Right renal pelvis (tissue), 4 donors: ENCODE measurements around the gene PLD1. TPM values are rescaled to one million over a fixed set of nuclear protein-coding genes. Genes with fewer than 3 reads are reported as not detected.
A peak's percentile ranks its signal among the peaks of the same experiment; 100 is the strongest.

Source experiments
- DNase-seq, 4 donors: peaks; one replicate each; pipeline ENCODE4 v3.0.0-alpha.2; 2013; ENCODE audit warnings: low read depth in 4 of 4, low spot score in 3 of 4, missing footprints in 1 of 4
- polyA plus RNA-seq, 4 donors: library from polyadenylated mRNA; unstranded; fragments of 120-200 nt; gene quantifications; one replicate each; pipeline ENCODE4 v1.2.1, GENCODE V29; 2013; ENCODE audit not compliant: insufficient read length in 4 of 4

PLD1 gene
- polyA plus RNA-seq, 4 donors: 9.8 to 12.7 (median 10.9) TPM

DNA sequence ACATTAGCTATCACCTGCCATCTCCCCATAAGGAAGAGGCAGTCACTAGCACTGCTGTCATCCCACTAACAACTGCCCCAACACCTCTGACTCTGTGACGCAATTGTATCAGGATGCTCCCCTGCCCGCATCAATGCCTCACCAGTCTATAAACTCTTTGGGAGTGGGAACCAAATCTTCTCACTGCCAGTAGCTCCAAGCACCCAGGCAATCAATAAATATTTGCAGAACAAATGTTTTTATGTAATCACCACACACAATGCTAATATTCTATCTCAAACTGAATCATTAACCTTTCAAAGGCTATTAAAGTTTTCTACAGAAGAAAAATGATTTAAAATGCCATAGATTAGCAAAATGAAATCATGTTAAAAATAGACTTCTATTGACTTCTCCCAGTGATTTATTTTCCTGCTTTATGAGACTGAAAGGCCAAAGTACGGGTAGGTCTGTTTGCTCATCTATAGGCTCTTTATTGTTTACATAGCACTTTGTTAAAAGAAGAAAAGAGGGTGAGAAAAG is 131.3 kb downstream of the PLD1 start:
- no peak for DNase-seq

DNA sequence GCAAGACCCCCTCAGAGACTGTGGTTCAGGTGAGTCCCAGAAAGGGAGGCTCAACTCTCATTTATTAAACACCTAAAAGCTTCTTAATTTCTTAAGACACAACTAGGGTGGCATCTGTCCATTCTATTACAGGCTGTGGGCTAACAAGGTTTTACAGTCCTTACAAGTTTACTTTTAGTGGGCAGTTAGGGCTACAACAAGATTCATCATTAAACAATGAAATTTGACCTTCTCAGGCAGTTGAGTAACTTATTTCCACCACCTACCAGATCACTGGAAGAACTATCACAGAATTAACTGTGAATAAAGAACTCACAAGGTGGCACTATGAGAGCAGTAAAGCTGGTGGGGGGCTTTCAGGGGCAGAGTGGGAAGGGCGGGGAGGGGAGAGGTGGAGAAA is 132.6 kb downstream of the PLD1 start:
- no peak for DNase-seq

DNA sequence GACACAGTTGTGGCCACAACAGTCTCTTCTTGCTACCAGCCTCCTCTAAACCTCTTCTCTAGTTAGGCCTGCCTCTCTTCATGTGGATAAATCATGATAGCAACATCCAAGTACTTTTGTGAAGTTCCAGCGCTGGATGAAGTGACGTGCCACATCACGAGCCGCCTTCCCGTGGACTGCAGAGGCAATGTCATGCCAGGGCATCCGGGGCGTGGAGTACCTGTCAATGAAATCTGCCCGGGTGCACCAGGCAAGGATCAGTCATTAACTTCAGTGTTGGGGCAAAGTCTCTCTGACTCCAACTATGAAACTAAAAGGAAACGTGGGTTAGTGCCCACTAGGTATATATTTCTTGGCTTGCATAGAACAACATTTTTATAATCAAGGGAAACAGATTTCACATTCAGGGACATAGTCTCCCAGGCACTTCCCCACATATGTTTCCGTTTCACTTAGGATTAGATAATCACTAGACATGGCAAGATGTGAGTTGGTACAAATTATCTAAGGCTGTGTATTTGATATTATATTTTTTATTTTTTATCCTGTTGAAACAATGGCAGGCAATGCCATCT is 133.6 kb downstream of the PLD1 start:
- no peak for DNase-seq

DNA sequence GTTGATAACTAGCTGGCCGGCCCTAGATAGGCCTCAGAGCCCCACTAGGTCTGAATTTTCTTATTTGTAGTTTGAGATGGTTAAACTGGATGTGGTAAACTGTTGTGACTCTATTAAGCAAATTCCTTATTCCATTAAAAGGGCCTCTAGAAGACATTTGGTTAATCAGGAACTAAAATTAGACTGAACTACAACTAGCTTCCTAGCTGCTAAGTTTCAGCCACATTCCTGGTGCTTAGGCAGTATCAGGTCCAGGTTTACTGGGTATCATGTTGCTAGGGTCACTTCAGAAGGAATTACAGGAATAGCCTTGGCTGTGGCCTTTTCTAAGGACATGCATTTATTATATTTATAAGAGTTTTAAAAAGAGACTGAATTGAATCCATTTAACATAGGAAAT is 136.3 kb downstream of the PLD1 start:
- no peak for DNase-seq

DNA sequence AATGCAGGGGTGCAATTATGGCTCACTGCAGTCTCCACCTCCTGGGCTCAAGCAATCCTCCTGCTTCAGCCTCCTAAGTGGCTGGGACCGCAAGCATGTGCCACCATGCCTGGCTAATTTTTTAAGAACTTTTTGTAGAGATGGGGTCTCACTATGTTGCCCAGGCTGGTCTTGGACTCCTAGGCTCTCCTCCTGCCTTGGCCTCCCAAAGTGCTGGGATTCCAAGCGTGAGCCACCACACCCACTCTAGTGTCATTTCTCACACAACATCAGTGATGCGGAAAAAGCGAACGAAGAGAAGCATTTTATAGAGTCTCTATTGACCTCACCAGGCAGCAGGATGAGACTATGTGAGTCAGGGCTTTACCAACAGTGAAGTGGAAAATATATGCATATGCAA is 137.7 kb downstream of the PLD1 start:
- DNase-seq: no peak

DNA sequence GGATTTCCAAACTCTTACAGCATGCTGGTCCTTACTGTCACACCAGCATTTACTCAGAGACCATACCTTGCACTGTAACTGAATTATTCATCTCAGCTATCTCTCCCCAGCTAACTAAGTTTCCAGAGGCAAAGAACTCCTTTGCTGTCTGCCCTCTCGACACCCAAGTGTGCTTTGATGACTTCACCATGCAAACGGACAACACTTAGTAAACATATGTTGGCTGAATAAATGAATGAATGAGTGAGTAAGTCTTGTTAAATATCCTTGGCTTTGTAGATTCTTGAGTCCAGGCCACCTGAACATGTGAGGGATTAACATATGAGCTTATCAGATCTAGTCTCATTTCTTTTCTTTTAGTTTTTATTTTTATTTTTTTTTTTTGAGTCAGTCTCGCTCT is 138.2 kb downstream of the PLD1 start:
- DNase-seq: no peak

DNA sequence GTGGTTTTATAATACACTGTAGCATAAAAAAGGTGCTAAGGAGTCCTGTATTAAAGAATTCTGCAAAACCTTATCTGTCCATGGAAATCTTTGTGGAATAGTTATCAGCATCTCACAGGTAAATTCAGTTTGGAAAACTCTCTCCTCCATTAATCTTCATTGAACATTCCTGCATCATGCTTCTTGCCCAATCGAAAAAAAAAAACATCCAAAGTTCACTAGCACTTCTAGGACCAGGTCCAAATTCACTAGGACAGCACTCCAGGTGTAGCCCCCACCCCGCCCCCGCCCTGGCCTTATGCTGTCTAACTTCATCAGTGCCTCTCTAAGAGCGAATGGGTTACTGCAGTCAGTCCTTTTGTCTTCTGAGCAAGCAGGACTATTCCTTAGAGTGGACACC is 138.6 kb downstream of the PLD1 start:
- DNase-seq: no peak

DNA sequence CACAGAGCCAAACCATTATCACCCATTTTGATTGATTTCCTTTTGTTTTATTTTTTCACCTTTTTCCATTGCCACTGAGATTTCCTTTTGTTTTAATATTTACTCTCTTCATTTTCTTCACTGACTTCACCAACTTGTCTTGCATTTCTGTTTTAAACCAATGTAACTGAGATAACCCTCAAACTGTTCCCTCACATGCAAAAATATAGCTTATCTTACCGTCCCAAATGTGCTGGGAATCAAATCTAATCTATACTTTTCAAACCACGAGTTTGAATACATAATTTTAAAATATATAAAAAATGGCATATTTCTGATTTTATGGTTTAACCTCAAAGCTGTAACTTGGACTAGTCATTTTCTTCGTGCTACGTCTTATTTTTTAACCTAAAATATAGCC is 143.8 kb downstream of the PLD1 start:
- DNase-seq: no peak

DNA sequence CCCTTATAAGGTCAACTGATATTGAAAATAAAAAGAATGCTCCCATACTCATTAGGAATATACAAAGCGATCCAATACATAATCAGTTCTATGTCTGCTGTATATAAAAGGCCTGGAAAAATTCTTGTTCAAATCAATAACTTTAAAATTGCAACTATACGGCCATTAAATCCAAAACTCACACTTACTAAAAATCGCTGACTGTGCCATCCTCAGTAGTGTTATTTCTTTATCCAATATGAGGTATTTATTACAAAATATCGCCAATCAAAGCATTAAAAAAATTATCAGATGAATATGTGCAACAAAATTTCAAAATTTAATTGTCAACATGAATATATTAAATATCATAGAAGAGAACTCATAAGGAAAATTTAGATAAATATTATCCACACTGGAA is 146.5 kb downstream of the PLD1 start:
- no peak for DNase-seq

DNA sequence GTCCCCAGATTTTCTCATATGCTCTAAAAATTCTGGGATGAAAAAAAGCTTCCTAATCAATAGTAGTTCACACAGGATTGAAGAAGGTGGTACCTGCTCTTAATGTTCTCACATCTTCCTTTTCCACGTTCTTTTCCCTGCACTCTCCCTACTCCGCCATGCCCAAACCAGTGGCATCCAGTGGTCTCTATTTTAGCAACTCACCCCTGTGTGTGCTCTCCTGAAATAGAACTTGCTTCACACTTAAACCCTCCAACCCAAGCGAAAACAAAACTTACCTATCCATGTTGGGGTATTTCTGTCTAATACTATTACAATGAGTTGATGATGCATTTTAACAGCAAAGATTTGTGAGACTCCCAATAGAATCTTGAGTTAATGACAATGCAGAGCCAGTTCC is 148.8 kb downstream of the PLD1 start:
- DNase-seq: no peak

DNA sequence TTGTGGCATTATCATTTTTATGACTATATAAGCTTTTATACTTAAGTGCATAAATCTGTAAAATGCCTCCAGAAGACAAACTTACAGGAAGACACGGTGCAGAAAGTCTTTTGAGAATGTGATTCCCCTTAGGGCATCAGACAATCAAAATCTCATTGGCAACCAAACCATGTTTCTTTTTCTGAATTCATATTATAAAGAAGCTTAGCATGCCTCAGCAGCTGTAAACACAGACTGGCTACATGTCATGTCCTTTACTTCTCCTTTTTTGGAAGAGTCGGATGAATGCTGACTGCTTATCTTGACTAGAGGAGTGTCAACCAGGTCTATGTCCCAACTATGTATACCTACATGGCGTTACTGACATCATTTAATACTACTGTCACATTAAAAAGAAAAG is 150.1 kb downstream of the PLD1 start:
- DNase-seq: no peak

DNA sequence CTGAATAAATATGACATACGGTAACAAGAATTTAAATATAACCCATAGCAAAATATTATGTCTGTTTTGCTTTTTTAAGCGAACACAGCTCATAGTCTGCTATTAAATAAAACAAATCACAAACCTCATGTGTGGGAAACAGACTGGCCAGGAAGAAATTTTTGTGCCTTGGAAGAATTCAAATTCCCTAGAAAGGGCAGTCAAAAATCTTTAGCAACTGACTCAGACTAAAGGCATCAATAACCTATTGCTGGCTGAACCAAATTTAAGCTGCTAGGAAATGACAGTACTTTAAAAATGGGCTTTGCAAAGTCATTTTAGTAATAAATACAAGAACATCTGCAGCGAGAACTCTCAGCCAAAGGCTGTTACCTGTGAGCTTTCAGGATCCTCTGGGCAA is 151.4 kb downstream of the PLD1 start:
- no peak for DNase-seq

DNA sequence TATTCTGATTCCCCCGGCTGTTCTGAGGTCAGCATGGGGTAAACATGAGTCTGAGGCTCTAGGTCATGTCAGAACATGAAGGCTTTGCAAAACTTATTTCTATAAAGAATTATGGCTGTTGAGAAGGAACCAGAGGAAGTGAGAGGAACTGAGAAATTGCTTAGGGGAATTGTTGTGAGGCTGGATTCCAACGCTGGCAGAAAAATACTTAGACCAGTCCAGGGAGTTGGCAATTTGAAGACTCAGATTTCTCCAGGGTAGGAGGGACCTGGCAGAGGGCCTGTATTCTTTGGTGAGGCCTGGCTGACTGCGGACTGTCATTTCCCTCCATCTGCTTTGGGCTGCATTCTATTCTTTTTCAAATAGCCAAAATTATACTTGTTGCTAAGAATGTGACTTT is 155.5 kb downstream of the PLD1 start:
- DNase-seq: no peak

DNA sequence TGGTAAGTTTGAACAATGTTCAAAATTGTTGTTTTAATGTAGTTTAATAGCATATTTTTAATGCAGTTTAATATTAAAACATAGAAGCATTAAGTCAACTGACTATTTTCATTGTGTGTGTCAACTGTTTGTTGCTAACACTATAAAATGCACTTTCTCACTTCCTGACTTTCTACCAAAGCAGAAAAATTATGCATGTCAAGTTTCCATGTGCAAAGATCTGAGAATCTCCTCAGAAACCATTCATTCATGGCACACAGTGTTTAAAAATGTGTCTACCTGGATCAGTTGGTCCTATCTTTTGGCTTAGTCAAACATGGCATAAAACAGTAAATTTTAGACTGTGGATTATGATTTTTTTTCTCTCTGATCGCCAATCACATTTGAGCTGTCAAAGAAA is 156.0 kb downstream of the PLD1 start:
- DNase-seq: no peak

DNA sequence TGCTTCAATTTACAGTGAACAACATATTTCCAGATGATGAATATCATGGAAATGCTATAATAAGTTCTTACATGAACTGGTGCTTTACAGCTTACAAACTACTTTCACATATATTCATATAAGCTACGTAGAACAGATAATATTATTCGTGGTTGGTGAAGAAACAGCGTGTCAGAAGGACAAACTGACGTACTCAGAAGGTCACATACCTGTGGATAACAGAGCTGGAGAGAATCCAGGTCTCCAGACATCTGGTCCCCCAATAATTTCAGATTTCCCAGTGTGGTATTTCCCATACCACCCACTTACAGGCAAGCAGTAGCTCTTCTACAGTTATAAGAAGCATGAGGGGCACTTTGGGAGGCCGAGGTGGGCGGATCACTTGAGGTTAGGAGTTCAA is 156.6 kb downstream of the PLD1 start:
- no peak for DNase-seq

DNA sequence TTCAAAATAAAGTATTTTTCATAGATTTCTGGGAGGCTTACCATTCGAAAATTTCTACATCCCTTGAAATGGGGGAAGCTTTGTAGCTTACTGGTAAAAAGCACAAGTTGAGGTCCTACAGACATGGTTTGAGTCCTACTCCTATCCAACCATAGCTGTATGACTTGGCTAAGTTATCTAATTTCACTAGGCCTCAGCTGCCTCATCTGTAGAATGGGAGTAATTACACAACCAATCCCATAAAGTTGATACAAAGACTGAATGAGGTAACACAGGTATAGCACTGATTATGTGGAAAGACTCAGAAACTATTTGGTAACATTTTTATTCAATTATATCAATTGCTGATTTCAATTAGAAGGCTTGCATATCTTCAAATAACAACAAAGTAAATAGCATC is 157.4 kb downstream of the PLD1 start:
- DNase-seq: no peak

DNA sequence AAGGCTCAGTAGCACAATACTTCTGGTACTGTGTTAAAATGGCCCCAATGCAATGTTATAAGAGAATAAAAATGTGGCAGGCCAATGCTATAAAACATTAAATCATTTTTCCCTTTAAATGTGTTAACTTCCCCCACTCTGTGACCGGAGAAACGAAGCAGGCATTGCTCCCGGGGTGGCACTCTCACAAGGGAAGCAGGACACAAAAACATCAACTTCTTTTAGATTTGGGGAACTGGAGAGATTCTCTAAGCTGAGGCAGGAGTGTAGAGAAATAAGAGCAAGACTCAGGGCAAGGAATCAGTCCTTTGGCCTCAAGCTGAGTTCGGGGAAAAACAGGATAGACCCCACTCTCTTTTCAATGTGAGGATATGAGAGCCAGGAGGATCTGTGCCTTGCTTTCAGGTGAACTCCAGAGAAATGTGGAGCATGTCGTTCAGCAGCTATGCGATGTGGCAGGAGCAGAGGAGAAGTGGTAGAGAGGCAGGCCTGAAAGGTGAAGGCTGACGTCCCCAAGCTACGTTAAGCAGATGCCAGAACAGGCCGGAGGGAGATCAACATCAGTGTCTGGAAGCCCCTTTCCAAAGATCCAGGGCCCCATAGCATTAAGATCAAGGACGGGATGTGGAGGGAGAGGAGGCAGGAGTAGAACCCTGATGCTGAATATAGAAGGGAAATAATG is 160.2 kb downstream of the PLD1 start:
- no peak for DNase-seq

DNA sequence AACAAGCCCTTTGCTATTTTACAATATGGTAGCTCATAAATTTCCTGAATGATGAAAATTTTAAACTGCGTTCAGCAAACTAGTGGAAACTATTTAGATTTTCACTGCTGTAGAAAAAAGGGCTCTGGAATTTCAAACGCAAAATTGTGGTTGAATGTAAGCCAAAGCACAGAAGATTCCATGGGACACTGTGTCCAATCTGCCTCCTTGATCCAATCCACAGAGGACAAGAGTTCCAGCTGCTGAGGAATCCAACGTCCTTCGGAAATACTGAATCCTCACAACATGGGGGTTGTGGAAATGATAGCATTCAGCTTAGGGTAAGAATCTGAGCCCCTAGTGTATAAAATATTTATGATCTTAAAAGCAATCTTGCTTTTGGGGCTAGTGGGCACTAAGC is 161.0 kb downstream of the PLD1 start:
- DNase-seq: no peak

DNA sequence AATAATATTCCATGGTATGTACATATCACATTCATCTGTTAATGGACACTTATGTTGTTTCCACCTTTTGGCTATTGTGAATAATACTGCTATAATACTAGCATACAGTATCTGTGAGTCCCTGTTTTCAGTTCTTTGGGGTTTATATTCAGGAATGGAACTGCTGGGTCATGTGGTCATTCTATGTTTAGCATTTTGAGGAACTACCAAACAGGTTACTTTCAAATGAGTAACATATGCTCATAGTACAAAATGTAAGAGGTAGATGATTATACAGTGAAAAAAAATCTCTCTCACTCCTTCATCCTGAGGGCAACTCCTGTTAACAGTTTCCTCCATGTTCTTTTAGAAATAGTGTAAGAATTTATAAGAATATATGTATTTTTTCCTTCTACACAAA is 162.2 kb downstream of the PLD1 start:
- DNase-seq: no peak

DNA sequence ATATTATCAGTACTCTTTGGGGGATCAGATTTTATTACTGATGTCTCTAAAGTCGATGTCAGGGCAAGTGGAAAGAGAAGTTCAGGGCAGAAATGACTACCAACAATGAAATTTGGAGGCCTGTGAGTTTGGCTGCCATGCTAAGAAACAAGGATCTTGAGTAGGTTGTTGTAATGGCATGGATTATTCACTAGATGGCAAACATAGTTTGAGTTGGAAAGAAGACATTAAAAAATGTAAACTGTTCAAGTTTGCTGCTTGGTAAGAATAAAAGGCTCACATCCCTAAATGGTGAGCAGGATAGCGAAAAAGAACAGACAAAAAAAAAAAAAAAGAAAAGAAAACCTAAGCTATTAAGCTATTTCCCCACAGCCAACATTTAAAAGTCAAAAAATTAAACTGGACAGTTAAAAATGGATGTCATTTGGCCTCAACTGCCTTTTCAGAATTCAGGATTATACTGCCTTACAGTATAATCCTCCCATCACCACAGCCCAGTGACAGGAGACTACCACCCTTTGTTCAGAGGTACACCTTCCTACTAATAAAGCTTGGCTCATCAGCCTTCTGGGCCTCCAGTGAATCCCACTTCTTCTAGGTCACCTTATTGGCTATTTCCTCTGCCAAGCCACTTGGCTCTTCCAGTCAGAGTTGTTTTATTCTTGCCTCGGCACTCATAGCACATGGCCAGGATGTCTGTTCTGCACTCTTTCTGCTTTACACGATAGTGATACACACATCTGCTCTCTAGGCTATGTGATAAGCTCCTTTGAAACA is 163.7 kb downstream of the PLD1 start:
- peak; percentile 26 to 39 (median 34) for DNase-seq

DNA sequence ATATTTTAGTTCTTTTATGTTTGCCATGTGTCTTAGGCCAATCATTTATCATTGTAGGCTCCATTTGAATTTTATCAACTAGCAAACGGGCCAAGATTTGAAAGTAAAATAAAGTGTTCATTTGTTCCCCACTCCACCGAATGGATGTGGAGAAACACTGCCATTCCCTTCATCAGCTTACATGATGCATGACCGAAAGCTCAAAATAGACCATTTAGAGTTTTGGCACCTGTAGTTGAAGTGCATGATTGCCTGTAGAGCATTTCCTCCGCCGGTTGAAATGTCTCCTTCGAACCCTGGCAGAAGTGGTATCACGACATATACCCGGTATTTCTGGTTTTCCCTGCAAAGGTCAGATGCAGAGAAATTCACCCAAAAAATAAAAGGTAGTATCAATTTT is 165.6 kb downstream of the PLD1 start:
- no peak for DNase-seq

DNA sequence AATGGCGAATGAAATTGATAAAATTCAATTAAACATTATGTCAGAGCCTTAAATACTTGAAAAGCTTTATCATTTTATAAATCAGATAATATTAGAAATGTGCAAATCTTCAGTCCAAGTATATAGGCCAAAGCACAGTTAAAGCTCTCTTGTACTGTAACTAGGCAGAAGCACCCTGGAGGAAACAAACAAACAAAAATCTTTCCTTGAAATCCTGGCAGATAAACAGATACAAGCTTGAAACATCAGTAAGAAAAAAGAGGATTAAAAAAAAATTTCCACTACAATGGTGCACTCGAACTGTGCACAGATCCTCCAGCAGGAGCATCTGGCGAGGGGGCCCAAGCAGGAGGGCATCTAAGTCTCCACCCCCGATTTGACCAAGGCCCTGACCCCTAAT is 166.6 kb downstream of the PLD1 start:
- DNase-seq: no peak
